ENCODE results near the gene RBM17.
"Not testable (repeated sequence)": the region's sequence is repeated elsewhere in the genome, so short reads cannot be mapped to it uniquely, and the experiment has no call there.

RBM17 gene

DNA sequence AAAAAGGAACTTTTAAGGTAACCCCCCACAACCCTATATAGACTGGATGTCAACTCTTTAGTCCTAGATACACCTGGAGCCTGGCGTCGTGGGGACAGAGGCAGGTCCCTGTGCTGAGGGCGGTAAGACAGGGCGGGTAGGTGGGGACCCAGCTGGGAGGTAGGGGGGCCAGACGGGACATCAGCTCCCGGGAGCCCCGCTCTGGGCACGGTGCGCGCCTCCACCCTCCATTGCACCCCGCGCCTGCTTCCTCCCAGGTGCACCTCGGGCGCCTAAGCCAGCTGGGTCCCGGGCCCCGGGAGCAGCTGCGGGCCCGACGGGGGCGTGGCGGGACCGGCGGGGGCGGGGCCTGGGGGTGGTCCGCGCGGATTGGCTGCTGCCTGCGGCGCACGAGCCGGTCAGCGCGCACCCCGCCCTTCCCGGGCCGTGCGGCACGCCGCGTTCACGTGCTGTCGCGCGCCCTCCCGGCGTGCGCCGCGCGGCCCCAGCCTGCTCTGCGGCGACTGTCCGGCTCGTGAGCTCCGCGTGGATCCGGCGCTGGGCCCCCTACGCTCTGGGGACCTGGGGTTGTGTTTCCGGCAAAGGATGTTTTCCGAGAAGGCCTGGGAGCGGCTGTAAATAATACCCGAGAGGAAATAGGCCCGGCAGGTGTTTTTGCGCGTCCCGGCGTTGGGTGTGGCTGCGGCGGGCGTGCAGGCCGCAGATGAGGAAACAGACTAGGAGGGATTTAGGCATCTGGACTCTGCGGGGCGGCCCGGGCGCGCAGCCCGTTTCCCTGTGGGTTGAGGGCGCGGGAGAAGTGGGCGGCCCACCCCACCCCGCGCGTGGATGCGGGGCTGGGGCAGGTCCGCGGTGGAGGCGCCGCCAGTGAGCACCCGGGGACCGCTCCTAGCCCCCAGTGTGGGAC is 74.8 kb downstream of the RBM17 start:
- peak; percentile 85 to 97 (median 90) for DNase-seq

GRCh38 chr10:6164271-6165095 is 75.6 kb downstream of the RBM17 start:
- DNase-seq = no peak

- DNase-seq = no peak
Observed at GRCh38 chr10:6165221-6165725, 76.4 kb downstream of the RBM17 start.

DNA sequence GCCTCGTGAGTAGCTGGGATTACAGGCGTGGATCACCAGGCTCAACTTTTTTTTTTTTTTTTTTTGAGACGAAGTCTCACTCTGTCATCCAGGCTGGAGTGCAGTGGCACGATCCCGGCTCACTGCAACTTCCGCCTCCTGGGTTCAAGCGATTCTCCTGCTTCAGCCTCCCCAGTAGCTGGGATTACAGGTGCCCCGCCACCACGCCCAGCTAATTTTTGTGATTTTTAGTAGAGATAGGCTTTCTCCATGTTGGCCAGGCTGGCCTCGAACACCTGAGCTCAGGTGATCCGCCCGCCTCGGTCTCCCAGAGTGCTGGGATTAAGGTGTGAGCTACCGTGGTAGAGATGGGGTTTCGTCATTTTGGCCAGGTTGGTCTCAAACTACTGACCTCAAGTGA is 77.1 kb downstream of the RBM17 start:
- DNase-seq = not testable (repeated sequence)

Data from T-helper 2 cell (primary cell).